ENCODE measurements around the gene PPP1R15B. TPM values are rescaled to one million over a fixed set of nuclear protein-coding genes. Genes with fewer than 3 reads are reported as not detected.

PPP1R15B gene
- total RNA-seq, 1 experiment from 2014 or later: 52.5 TPM

DNA sequence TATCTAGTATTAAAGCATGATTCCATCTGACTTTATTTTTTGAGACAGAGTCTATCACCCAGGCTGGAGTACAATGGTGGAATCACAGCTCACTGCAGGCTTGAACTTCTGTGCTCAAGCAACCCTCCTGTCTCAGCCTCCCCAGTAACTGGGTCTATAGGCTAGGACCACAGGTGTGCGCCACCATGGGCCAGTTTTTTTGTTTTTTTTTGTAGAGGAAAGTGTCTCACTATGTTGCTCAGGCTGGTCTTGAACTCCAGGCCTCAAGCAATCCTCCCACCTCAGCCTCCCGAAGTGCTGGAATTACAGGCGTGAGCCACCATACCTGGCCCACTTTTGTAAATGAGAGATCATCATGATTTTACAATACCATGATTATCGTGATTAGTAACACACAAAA lies 9.2 kb downstream of the PPP1R15B start:
- H3K9me3 ChIP-seq (ENCODE audit: low read depth, low read length, poor library complexity, severe bottlenecking): no peaks in the 10 kb centered on the region
- peaks cover 80% of the 10 kb centered on the region for H3K36me3 ChIP-seq (ENCODE audit: insufficient read depth, low read length, poor library complexity, severe bottlenecking)
- BruUV-seq (replicated peaks): no TSS peak
- intact Hi-C loops (cut with micrococcal nuclease; ENCODE audit: unreplicated experiment): no loop called here
- POLR2A ChIA-PET (ENCODE audit: low non-redundant PET): interaction anchor here (0.6 kb wide), 1 partner anchor 167 kb away, joined by 3 read pairs; no protein-coding TSS in a partner anchor
- TF ChIP-seq CTCF (conservative IDR thresholded peaks at IDR 0.05; ENCODE audit: low read depth, low read length): no peak
- CTCF ChIA-PET: no interaction called here
- no peak overlapping the region for H3K27ac ChIP-seq (ENCODE audit: low read depth, low read length, poor library complexity, severe bottlenecking)
- H3K27me3 ChIP-seq (replicated peaks; ENCODE audit: insufficient read depth, low read depth, low read length, poor library complexity): no peaks in the 10 kb centered on the region
- no peak for DNase-seq (ENCODE audit: low spot score)
- H3K4me3 ChIP-seq (ENCODE audit: low read depth, low read length, poor library complexity, severe bottlenecking): no peak overlapping the region
- H3K4me1 ChIP-seq (ENCODE audit: insufficient read depth, low read length, poor library complexity, severe bottlenecking): peaks cover 17% of the 10 kb centered on the region

GRCh38 chr1:204401730-204402129 lies 9.9 kb downstream of the PPP1R15B start:
- CTCF ChIA-PET: no interaction called here
- DNase-seq (ENCODE audit: low spot score): no peak
- BruUV-seq (replicated peaks): no TSS peak
- Histone ChIP-seq H3K27ac (ENCODE audit: low read depth, low read length, poor library complexity, severe bottlenecking) (no peak overlapping the region), H3K4me1 (ENCODE audit: insufficient read depth, low read length, poor library complexity, severe bottlenecking) (peaks cover 14% of the 10 kb centered on the region), H3K4me3 (ENCODE audit: low read depth, low read length, poor library complexity, severe bottlenecking) (no peak overlapping the region), H3K27me3 (replicated peaks; ENCODE audit: insufficient read depth, low read depth, low read length, poor library complexity) (no peaks in the 10 kb centered on the region), H3K36me3 (ENCODE audit: insufficient read depth, low read length, poor library complexity, severe bottlenecking) (peaks cover 74% of the 10 kb centered on the region), H3K9me3 (ENCODE audit: low read depth, low read length, poor library complexity, severe bottlenecking) (no peaks in the 10 kb centered on the region)
- POLR2A ChIA-PET (ENCODE audit: low non-redundant PET): interaction anchor here (0.6 kb wide), 1 partner anchor 167 kb away, joined by 3 read pairs; no protein-coding TSS in a partner anchor
- intact Hi-C loops (cut with micrococcal nuclease; ENCODE audit: unreplicated experiment): no loop called here
- TF ChIP-seq EZH2 (IDR thresholded peaks at IDR 0.05; ENCODE audit: borderline replicate concordance, low read depth, low read length, poor library complexity, severe bottlenecking): no peak
- no peak for TF ChIP-seq CTCF (conservative IDR thresholded peaks at IDR 0.05; ENCODE audit: low read depth, low read length)

DNA sequence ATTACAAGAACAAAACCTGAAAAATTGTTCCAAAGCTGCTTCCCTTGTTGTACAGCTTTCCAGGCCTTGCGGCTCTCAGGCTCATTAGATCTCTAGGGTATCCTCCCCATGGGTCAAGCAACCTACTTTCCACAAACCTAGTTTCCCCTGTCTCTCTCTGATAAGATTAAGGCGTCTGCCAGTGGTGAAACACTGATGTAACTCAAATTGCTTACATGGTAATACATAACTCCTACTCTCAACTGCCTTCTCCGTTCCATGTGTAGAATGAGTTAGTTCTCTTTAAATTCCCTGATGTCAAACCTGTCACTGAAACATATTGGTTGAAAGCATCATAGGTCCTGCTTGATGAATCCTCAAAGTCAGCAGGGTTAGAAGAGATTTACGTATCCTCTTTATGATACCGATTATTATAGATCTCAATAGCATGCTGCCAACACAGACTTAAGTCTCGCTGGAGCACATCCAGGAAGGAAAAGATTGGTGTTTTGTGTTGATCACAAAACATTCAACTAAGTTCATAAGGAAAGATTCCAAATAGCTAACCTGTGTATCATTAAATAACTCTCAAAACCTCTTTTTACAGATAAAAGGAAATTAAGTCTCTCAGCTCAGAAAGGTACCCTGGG lies 10.6 kb downstream of the PPP1R15B start:
- no peaks in the 10 kb centered on the region for H3K27me3 ChIP-seq (replicated peaks; ENCODE audit: insufficient read depth, low read depth, low read length, poor library complexity)
- H3K36me3 ChIP-seq (ENCODE audit: insufficient read depth, low read length, poor library complexity, severe bottlenecking): peaks cover 71% of the 10 kb centered on the region
- POLR2A ChIA-PET (ENCODE audit: low non-redundant PET): no interaction called here
- H3K4me3 ChIP-seq (ENCODE audit: low read depth, low read length, poor library complexity, severe bottlenecking): no peak overlapping the region
- peaks cover 7% of the 10 kb centered on the region for H3K4me1 ChIP-seq (ENCODE audit: insufficient read depth, low read length, poor library complexity, severe bottlenecking)
- TF ChIP-seq EZH2 (IDR thresholded peaks at IDR 0.05; ENCODE audit: borderline replicate concordance, low read depth, low read length, poor library complexity, severe bottlenecking): no peak
- no peak for TF ChIP-seq CTCF (conservative IDR thresholded peaks at IDR 0.05; ENCODE audit: low read depth, low read length)
- CTCF ChIA-PET: no interaction called here
- H3K9me3 ChIP-seq (ENCODE audit: low read depth, low read length, poor library complexity, severe bottlenecking): no peaks in the 10 kb centered on the region
- intact Hi-C loops (cut with micrococcal nuclease; ENCODE audit: unreplicated experiment): no loop called here
- H3K27ac ChIP-seq (ENCODE audit: low read depth, low read length, poor library complexity, severe bottlenecking): no peak overlapping the region
- BruUV-seq (replicated peaks): no TSS peak
- DNase-seq (ENCODE audit: low spot score): no peak

Measured in A673 (cell line).